ENCODE measurements around the gene CSF2.
"Not testable (repeated sequence)": the region's sequence is repeated elsewhere in the genome, so short reads cannot be mapped to it uniquely, and the experiment has no call there.

- TF ChIP-seq CTCF (conservative IDR thresholded peaks at IDR 0.05; ENCODE audit: low read length); EZH2phosphoT487 (IDR thresholded peaks at IDR 0.05; ENCODE audit: borderline replicate concordance, low read depth, low read length): not testable (repeated sequence)
Observed at GRCh38 chr5:132108495-132108894, 34.9 kb downstream of the CSF2 start.

Data from OCI-LY7 (cell line).